HEK293 (cell line): ENCODE measurements around the gene CARMIL3.

ENCODE experiments used
- CTCF ChIA-PET: fragments of 350-600 bp; formaldehyde crosslinking; extraction: SDS; loops from one replicate; lab custom pipeline; 2021; ENCODE audit warnings: antibody characterized with exemption; lab: Yijun Ruan, JAX
- POLR2A ChIA-PET: fragments of 300-600 bp; formaldehyde crosslinking; extraction: SDS; loops from one replicate; lab custom pipeline; 2020; ENCODE audit warnings: antibody characterized with exemption, inconsistent platforms; lab: Yijun Ruan, JAX
- H3K27ac ChIP-seq: fragments of 200-500 bp; sonication (Bioruptor generic); 2 replicates; pipeline ENCODE4 v1.5.1; 2014; ENCODE audit warnings: low read depth, low read length, control low read depth, inconsistent platforms; ENCODE audit errors: extremely low read depth
- H3K36me3 ChIP-seq, 2 experiments: fragments of 200-500 bp in 1 of 2; sonication (Bioruptor generic) in 1 of 2; 1 replicate in 1 of 2; 2 replicates in 1 of 2; pipeline ENCODE4 v1.5.1; 2014 to 2017; ENCODE audit warnings: inconsistent platforms in 2 of 2, low read length in 2 of 2; ENCODE audit not compliant: control insufficient read depth in 2 of 2, insufficient read depth in 1 of 2
- H3K4me1 ChIP-seq: fragments of 200-500 bp; sonication (Bioruptor generic); 2 replicates; pipeline ENCODE4 v1.5.1; 2014; ENCODE audit warnings: mild to moderate bottlenecking, low read length, inconsistent platforms; ENCODE audit not compliant: control insufficient read depth, insufficient read depth
- H3K4me3 ChIP-seq: 2 replicates; pipeline ENCODE4 v1.5.1; 2011; ENCODE audit warnings: low read depth, mild to moderate bottlenecking, control low read depth, low read length, moderate library complexity
- H3K9me3 ChIP-seq: fragments of 200-500 bp; sonication (Bioruptor generic); 2 replicates; pipeline ENCODE4 v1.5.1; 2014; ENCODE audit warnings: low read depth, low read length, inconsistent platforms; ENCODE audit not compliant: control insufficient read depth, insufficient read depth
- ATF2 ChIP-seq: fragments of 450-650 bp; formaldehyde crosslinking; IDR thresholded peaks from 2 replicates; pipeline ENCODE4 v1.5.1; 2016; ENCODE audit warnings: missing biosample characterization, missing genetic modification characterization, low read depth
- GLI4 ChIP-seq: fragments of 450-650 bp; formaldehyde crosslinking; IDR thresholded peaks from 2 replicates; pipeline ENCODE4 v1.5.1; 2016; ENCODE audit warnings: missing biosample characterization, missing genetic modification characterization
- HOXD13 ChIP-seq: sonication (generic); formaldehyde crosslinking; IDR thresholded peaks from 2 replicates; pipeline ENCODE4 v1.8.0; 2022; ENCODE audit warnings: missing genetic modification reagents, borderline replicate concordance
- PRDM10 ChIP-seq: fragments of 450-650 bp; formaldehyde crosslinking; IDR thresholded peaks from 2 replicates; pipeline ENCODE4 v1.5.1; 2016; ENCODE audit warnings: missing biosample characterization, missing genetic modification characterization
- TRIM28 ChIP-seq: IDR thresholded peaks from 2 replicates; pipeline ENCODE4 v1.6.1; 2011; ENCODE audit warnings: low read length, control low read depth, borderline replicate concordance
- YY1 ChIP-seq: fragments of 450-650 bp; formaldehyde crosslinking; IDR thresholded peaks from 2 replicates; pipeline ENCODE4 v1.5.1; 2018; ENCODE audit warnings: missing biosample characterization, missing genetic modification characterization
- YY2 ChIP-seq: fragments of 450-650 bp; formaldehyde crosslinking; IDR thresholded peaks from 2 replicates; pipeline ENCODE4 v1.5.1; 2016; ENCODE audit warnings: missing biosample characterization, missing genetic modification characterization
- ZNF138 ChIP-seq: fragments of 450-650 bp; formaldehyde crosslinking; IDR thresholded peaks from 2 replicates; pipeline ENCODE4 v1.5.1; 2016; ENCODE audit warnings: missing biosample characterization, missing genetic modification characterization, borderline replicate concordance
- ZNF140 ChIP-seq: fragments of 450-650 bp; formaldehyde crosslinking; IDR thresholded peaks from 2 replicates; pipeline ENCODE4 v1.5.1; 2016; ENCODE audit warnings: missing biosample characterization, missing genetic modification characterization
- ZNF184 ChIP-seq: fragments of 450-650 bp; IDR thresholded peaks from 2 replicates; pipeline ENCODE4 v1.5.1; 2018; ENCODE audit warnings: missing biosample characterization, mild to moderate bottlenecking, missing genetic modification characterization
- ZNF324 ChIP-seq: fragments of 450-650 bp; formaldehyde crosslinking; IDR thresholded peaks from 2 replicates; pipeline ENCODE4 v1.5.1; 2016; ENCODE audit warnings: missing biosample characterization, missing genetic modification characterization
- ZNF335 ChIP-seq: fragments of 450-650 bp; formaldehyde crosslinking; conservative IDR thresholded peaks from 2 replicates; pipeline ENCODE4 v1.5.1; 2016; ENCODE audit warnings: missing biosample characterization, missing genetic modification characterization
- ZNF518A ChIP-seq: fragments of 450-650 bp; formaldehyde crosslinking; conservative IDR thresholded peaks from 2 replicates; pipeline ENCODE4 v1.5.1; 2016; ENCODE audit warnings: low read depth, missing biosample characterization, missing genetic modification characterization
- ZNF521 ChIP-seq: fragments of 450-650 bp; formaldehyde crosslinking; IDR thresholded peaks from 2 replicates; pipeline ENCODE4 v1.5.1; 2017; ENCODE audit warnings: missing biosample characterization, mild to moderate bottlenecking, missing genetic modification characterization
- ZNF530 ChIP-seq: fragments of 450-650 bp; formaldehyde crosslinking; IDR thresholded peaks from 2 replicates; pipeline ENCODE4 v1.5.1; 2016; ENCODE audit warnings: low read depth, missing biosample characterization, missing genetic modification characterization
- ZNF558 ChIP-seq: fragments of 450-650 bp; formaldehyde crosslinking; IDR thresholded peaks from 2 replicates; pipeline ENCODE4 v1.5.1; 2016; ENCODE audit warnings: missing biosample characterization, missing genetic modification characterization
- ZNF560 ChIP-seq: fragments of 450-650 bp; formaldehyde crosslinking; IDR thresholded peaks from 2 replicates; pipeline ENCODE4 v1.5.1; 2017; ENCODE audit warnings: missing biosample characterization, missing genetic modification characterization, borderline replicate concordance
- ZNF623 ChIP-seq: fragments of 450-650 bp; formaldehyde crosslinking; IDR thresholded peaks from 2 replicates; pipeline ENCODE4 v1.5.1; 2016; ENCODE audit warnings: missing biosample characterization, missing genetic modification characterization
- ZNF629 ChIP-seq: fragments of 450-650 bp; formaldehyde crosslinking; IDR thresholded peaks from 2 replicates; pipeline ENCODE4 v1.5.1; 2017; ENCODE audit warnings: missing biosample characterization, missing genetic modification characterization
- ZNF654 ChIP-seq: fragments of 450-650 bp; formaldehyde crosslinking; IDR thresholded peaks from 2 replicates; pipeline ENCODE4 v1.5.1; 2016; ENCODE audit warnings: low read depth, missing biosample characterization, missing genetic modification characterization
- ZNF747 ChIP-seq: fragments of 450-650 bp; formaldehyde crosslinking; IDR thresholded peaks from 2 replicates; pipeline ENCODE4 v1.5.1; 2016; ENCODE audit warnings: missing biosample characterization, missing genetic modification characterization
- ZNF76 ChIP-seq: fragments of 450-650 bp; formaldehyde crosslinking; IDR thresholded peaks from 2 replicates; pipeline ENCODE4; 2016; ENCODE audit warnings: low read depth, missing biosample characterization, missing genetic modification characterization, borderline replicate concordance
- ZNF792 ChIP-seq: fragments of 450-650 bp; formaldehyde crosslinking; IDR thresholded peaks from 2 replicates; pipeline ENCODE4 v1.5.1; 2016; ENCODE audit warnings: missing biosample characterization, missing genetic modification characterization
- ZSCAN18 ChIP-seq: fragments of 450-650 bp; formaldehyde crosslinking; IDR thresholded peaks from 2 replicates; pipeline ENCODE4 v1.5.1; 2016; ENCODE audit warnings: missing biosample characterization, missing genetic modification characterization

The CARMIL3 gene

GRCh38 chr14:24093901-24094840 is 42.4 kb downstream of the CARMIL3 start, which contains the start of gene PCK2:
Gene PCK2, plus strand, starts transcription at chr14:24094311. Its CDS starts 95 bp downstream, at chr14:24094406.
- Histone ChIP-seq H3K4me1 (peaks cover 3% of the 10 kb centered on the region; the same call in 1 of the 2 replicates), H3K9me3 (no peaks in the 10 kb centered on the region), H3K27ac (peak within 1 kb of the TSS; percentile 87), H3K4me3 (peak within 1 kb of the TSS; percentile 81), H3K36me3 (peaks cover 0 to 20% of the 10 kb centered on the region in 2 experiments; a peak in 1 of 3 replicates)
- POLR2A ChIA-PET = interaction anchor here (0.6 to 4.2 kb wide), 27 partner anchors 8 to 177 kb away, joined by 3 to 64 read pairs (median 4); partner anchors contain the start of genes CARMIL3, CHMP4A, DCAF11 and DHRS4
- CTCF ChIA-PET = interaction anchor here (0.6 to 9.4 kb wide), 9 partner anchors 9 to 222 kb away, joined by 3 to 247 read pairs (median 4); partner anchors contain the start of genes DCAF11, IRF9 and NRL
- TF ChIP-seq ZNF76 (tag by site-specific recombination) (peak; percentile 80), ZSCAN18 (tag by site-specific recombination) (no peak), ZNF747 (tag by site-specific recombination) (no peak), ZNF184 (no peak), TRIM28 (no peak), GLI4 (tag by site-specific recombination) (no peak), ZNF335 (tag by site-specific recombination) (peak; percentile 36; the same call in 1 of the 2 replicates), ZNF623 (tag by site-specific recombination) (no peak), ZNF140 (tag by site-specific recombination) (no peak), ZNF521 (tag by site-specific recombination) (no peak), YY1 (tag by site-specific recombination) (peak; percentile 50; the same call in 1 of the 2 replicates), ATF2 (tag by site-specific recombination) (no peak), ZNF792 (tag by site-specific recombination) (no peak), ZNF560 (tag by site-specific recombination) (no peak), ZNF324 (tag by site-specific recombination) (peak; percentile 52; the same call in 1 of the 2 replicates), ZNF558 (tag by site-specific recombination) (no peak), ZNF518A (tag by site-specific recombination) (no peak), PRDM10 (tag by site-specific recombination) (peak; percentile 26; the same call in 1 of the 2 replicates), HOXD13 (CRISPR knock-in tag) (peak; percentile 99), YY2 (0 out of 2 replicates have a peak, but pooled peaks have one; percentile 50), ZNF138 (no peak), ZNF654 (no peak), ZNF629 (0 out of 2 replicates have a peak, but pooled peaks have one; percentile 34), ZNF530 (tag by site-specific recombination) (no peak)
